Neutrophil (primary cell): ENCODE measurements around the gene ZIC1.

Experiments used
- H3K27ac ChIP-seq: fragments of 200-600 bp; sonication (generic); 2 replicates; pipeline ENCODE4 v1.5.1; 2016; ENCODE audit warnings: mild to moderate bottlenecking, moderate library complexity
- H3K27me3 ChIP-seq: fragments of 200-600 bp; sonication (generic); 2 replicates; pipeline ENCODE4 v1.6.0; 2016; ENCODE audit warnings: mild to moderate bottlenecking
- H3K36me3 ChIP-seq: fragments of 200-600 bp; sonication (generic); 2 replicates; pipeline ENCODE4 v1.5.1; 2017
- H3K4me1 ChIP-seq, 2 experiments: fragments of 200-600 bp in 1 of 2; sonication (generic) in 1 of 2; 1 replicate in 1 of 2; 2 replicates in 1 of 2; pipeline versions ENCODE4 v1.5.1 to v1.6.1; 2013 to 2016; ENCODE audit warnings: low read depth in 1 of 2, low read length in 1 of 2, mild to moderate bottlenecking in 1 of 2, moderate library complexity in 1 of 2; ENCODE audit not compliant: control insufficient read depth in 1 of 2, insufficient read depth in 1 of 2
- H3K4me3 ChIP-seq, 2 experiments: fragments of 200-600 bp in 1 of 2; sonication (generic) in 1 of 2; 1 replicate in 1 of 2; 2 replicates in 1 of 2; pipeline ENCODE4 v1.5.1; 2013 to 2016; ENCODE audit warnings: low read depth in 1 of 2, low read length in 1 of 2, mild to moderate bottlenecking in 1 of 2, moderate library complexity in 1 of 2
- H3K9me3 ChIP-seq: fragments of 200-600 bp; sonication (generic); 2 replicates; pipeline ENCODE4 v1.5.1; 2016
- TF ChIP-seq, protein P1 (sequence below): fragments of 200-600 bp; sonication (generic); IDR thresholded peaks from 2 replicates; pipeline ENCODE4 v1.5.1; 2016; ENCODE audit warnings: antibody characterized with exemption

ZIC1 gene

DNA sequence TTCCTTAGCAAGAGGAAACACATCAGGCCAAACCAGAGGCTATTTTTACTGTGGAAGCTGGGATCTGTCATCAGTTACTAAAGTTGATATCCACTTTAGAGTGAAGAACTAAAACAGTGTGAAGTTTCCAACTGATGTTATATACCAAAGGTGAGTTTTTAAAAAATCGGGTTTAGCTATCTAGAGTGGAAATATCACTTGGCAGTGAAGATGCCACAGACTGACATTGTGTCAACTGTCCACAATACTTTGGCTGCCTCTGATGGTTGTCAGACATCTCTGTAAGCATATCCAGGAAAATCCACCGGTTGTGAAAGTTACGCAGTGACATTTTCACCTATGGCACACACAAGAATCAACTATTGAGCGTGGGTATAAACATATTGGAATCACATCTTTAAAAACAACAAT lies 9.2 kb downstream of the ZIC1 start:
- Histone ChIP-seq H3K4me1 (no peaks in the 10 kb centered on the region), H3K9me3 (peaks cover 6% of the 10 kb centered on the region), H3K36me3 (no peaks in the 10 kb centered on the region), H3K4me3 (no peak overlapping the region), H3K27me3 (peaks cover 100% of the 10 kb centered on the region), H3K27ac (no peak overlapping the region)
- TF ChIP-seq, protein P1, sequence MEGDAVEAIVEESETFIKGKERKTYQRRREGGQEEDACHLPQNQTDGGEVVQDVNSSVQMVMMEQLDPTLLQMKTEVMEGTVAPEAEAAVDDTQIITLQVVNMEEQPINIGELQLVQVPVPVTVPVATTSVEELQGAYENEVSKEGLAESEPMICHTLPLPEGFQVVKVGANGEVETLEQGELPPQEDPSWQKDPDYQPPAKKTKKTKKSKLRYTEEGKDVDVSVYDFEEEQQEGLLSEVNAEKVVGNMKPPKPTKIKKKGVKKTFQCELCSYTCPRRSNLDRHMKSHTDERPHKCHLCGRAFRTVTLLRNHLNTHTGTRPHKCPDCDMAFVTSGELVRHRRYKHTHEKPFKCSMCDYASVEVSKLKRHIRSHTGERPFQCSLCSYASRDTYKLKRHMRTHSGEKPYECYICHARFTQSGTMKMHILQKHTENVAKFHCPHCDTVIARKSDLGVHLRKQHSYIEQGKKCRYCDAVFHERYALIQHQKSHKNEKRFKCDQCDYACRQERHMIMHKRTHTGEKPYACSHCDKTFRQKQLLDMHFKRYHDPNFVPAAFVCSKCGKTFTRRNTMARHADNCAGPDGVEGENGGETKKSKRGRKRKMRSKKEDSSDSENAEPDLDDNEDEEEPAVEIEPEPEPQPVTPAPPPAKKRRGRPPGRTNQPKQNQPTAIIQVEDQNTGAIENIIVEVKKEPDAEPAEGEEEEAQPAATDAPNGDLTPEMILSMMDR: no peak

DNA sequence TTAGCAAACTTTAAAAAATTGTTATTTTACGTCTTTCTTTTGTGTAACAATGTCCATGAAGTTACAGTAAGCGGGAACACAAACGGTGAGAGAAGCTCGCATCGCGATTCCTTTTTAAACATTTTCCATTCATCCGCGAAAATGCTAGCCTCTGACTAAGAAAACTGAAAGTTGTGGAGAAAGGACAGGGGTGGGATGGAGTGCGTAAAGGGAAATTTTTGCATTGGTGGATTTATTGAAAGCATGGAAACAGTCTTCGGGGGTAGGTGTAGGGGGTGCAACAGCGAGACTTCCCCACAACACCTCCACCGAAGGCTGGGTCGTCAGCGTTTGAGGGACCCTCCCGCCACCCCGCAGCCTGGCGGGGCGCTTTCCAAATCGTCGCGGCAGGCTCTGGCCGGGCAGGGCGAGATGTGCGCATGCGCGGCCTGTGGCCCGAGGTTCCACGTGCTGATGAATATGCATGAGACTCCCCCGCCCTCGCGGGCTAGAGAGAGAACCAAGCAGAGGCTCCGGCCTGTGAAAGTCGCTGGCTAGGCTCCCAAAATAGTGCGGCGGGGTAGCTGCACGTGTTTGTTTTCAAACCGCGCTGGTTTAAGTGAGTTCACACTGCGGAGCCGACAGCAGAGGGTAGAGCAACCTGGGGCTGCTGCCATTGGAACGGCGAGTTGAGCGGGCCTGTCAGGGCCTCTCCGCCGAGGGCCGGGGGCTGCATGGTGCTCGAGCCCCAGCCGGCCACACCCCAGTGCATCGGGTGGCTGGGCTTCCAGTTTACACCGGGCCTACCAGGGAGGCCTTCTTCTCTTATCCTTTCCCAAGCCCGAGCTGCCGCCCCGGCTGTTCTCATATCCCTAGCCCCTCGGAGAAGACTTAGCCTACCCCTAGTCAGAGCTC lies 9.9 kb downstream of the ZIC1 start:
- Histone ChIP-seq H3K36me3 (no peaks in the 10 kb centered on the region), H3K27ac (no peak overlapping the region), H3K4me1 (no peaks in the 10 kb centered on the region), H3K9me3 (peaks cover 6% of the 10 kb centered on the region), H3K4me3 (no peak overlapping the region), H3K27me3 (peaks cover 100% of the 10 kb centered on the region)
- TF ChIP-seq, protein P1: no peak

DNA sequence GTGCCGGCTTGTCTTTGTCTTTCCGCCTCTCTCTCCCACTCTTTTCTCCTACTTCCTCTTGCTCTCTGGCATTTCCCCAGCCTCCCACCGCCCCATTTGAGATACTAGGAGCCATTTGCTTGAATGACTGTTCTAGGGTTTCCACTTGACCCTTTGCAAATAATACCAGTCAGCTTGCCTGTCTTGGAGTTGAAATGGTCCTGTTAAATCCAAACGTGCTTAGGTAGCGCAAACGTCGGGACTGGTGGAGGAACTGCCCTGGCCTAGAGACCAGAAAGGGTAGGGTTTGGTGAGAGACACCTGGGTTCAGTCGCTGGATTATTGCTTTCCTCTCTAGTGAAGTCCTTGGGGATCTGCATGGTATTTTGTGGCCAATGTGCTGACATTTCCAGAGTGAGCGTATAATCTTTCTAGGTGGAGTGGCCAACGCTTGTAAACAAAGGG lies 10.6 kb downstream of the ZIC1 start:
- TF ChIP-seq, protein P1: no peak
- Histone ChIP-seq H3K9me3 (peaks cover 6% of the 10 kb centered on the region), H3K27me3 (peaks cover 100% of the 10 kb centered on the region), H3K36me3 (no peaks in the 10 kb centered on the region), H3K4me1 (no peaks in the 10 kb centered on the region), H3K27ac (no peak overlapping the region), H3K4me3 (no peak overlapping the region)

DNA sequence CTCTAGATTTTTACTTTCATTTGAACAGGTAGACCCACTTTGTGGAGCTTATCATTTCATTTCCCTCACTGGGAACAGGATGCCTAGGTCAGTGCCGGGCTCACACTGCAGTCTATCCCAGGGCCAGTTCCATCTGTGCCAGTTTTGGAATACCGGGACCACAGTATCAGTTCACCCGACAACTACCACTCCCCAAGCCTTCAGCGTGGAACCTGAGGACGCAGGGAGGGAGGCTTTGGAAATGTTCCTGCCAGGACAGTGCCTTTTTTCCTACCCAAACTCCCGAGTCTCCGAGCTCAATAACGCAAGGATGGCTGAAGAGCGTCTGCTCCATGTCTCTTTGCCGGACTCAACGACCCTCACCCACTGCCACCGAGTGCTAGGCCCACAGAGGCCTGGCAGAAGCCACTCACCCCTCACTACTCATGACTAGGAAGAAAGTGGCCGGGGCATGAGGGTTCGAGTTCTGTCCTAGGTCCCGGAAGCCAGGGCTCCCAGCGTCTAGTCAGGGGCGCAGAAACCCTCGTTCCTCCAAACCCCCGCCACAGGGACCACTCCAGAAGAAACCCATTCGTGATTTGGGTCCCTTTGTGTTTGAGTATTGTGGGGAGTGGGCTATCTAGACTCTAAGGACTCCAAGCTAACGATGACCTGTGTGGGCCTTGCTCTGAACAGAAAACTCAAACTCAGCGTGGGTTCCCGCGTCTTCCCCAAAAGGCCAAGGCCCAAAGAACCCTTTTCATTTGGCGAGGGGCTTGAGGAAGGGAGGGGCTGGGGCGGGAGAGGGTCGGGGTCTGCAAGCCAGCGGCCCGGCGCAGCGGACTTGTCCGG lies 11.4 kb downstream of the ZIC1 start:
- no peak overlapping the region for H3K4me3 ChIP-seq
- peaks cover 100% of the 10 kb centered on the region for H3K27me3 ChIP-seq
- no peaks in the 10 kb centered on the region for H3K36me3 ChIP-seq
- no peak overlapping the region for H3K27ac ChIP-seq
- no peaks in the 10 kb centered on the region for H3K4me1 ChIP-seq
- TF ChIP-seq, protein P1: no peak
- H3K9me3 ChIP-seq: peaks cover 6% of the 10 kb centered on the region

DNA sequence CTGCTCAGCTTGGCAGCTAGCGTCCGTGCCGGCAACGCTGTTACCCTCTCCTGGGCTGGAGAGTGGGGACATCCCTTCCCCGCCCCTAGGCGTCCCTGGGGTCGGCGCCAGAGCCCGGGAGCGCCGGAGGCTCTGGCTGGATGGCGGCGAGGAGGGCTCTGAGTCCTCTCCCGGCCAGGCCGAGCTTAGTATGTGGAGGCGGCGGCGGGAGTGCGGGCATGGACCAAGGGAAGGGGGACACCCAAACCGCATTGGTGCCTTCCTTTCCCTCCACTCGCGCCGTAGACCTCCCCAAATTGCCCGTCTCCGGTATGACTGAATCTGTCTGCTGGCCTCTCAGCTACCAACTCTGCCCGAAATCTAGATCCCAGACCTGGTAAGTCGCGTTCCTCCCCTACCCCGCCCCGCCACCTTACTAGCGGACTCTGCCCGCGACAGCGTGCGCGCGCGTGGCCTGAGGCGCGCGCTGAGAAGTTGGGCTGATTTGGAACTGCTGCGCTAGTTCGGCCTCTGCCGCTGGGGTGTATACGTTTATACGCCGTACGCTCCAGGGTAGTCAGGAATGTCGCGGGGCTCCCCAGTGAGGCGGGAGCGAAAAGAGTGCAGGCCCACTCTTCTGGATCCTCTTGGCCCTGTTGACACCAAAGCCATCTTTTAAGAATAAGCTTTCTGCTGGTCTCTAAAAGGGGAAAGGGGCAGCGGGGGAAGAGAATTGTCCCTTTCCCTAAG lies 12.2 kb downstream of the ZIC1 start:
- no peak overlapping the region for H3K4me3 ChIP-seq
- TF ChIP-seq, protein P1: no peak
- H3K27me3 ChIP-seq: peaks cover 100% of the 10 kb centered on the region
- H3K9me3 ChIP-seq: peaks cover 6% of the 10 kb centered on the region
- no peaks in the 10 kb centered on the region for H3K36me3 ChIP-seq
- H3K4me1 ChIP-seq: no peaks in the 10 kb centered on the region
- no peak overlapping the region for H3K27ac ChIP-seq
